GM21717 (cell line): ENCODE data around the gene DOCK10.
A peak's percentile ranks its signal among the peaks of the same experiment; 100 is the strongest.

ENCODE experiments used
- ATAC-seq: cut with Tn5 transposase; IDR thresholded peaks from one replicate; pipeline ENCODE4 v1.9.1; 2021; ENCODE audit warnings: mild to moderate bottlenecking, moderate library complexity; ENCODE audit not compliant: unreplicated experiment

DOCK10 gene

GRCh38 chr2:224982910-224983711, 59.2 kb downstream of the DOCK10 start:
- no peak for ATAC-seq

GRCh38 chr2:224982226-224982625, 60.0 kb downstream of the DOCK10 start:
- ATAC-seq = no peak

GRCh38 chr2:224976629-224977525, 65.4 kb downstream of the DOCK10 start:
- peak; percentile 43 for ATAC-seq

- ATAC-seq = no peak
Observed at GRCh38 chr2:224975761-224976160, 66.5 kb downstream of the DOCK10 start.

- peak; percentile 35 for ATAC-seq
Observed at GRCh38 chr2:224973112-224974016, 68.9 kb downstream of the DOCK10 start.

- ATAC-seq = peak; percentile 51
Observed at GRCh38 chr2:224971214-224971613, 71.1 kb downstream of the DOCK10 start.

GRCh38 chr2:224970311-224970710, 72.0 kb downstream of the DOCK10 start:
- ATAC-seq = peak; percentile 44

- peak; percentile 60 for ATAC-seq
Observed at GRCh38 chr2:224969633-224970260, 72.5 kb downstream of the DOCK10 start.

- no peak for ATAC-seq
Observed at GRCh38 chr2:224969095-224969494, 73.2 kb downstream of the DOCK10 start.

GRCh38 chr2:224968051-224968450, 74.2 kb downstream of the DOCK10 start:
- ATAC-seq = no peak

GRCh38 chr2:224966613-224967012, 75.7 kb downstream of the DOCK10 start:
- no peak for ATAC-seq

- no peak for ATAC-seq
Observed at GRCh38 chr2:224959556-224959955, 82.7 kb downstream of the DOCK10 start.

GRCh38 chr2:224958873-224959272, 83.4 kb downstream of the DOCK10 start:
- ATAC-seq = no peak

GRCh38 chr2:224958462-224958857, 83.8 kb downstream of the DOCK10 start:
- ATAC-seq = no peak

GRCh38 chr2:224957540-224958461, 84.5 kb downstream of the DOCK10 start:
- peak; percentile 90 for ATAC-seq

- ATAC-seq = no peak
Observed at GRCh38 chr2:224956706-224957105, 85.6 kb downstream of the DOCK10 start.

- ATAC-seq = no peak
Observed at GRCh38 chr2:224954980-224955379, 87.3 kb downstream of the DOCK10 start.

GRCh38 chr2:224952936-224953657, 89.2 kb downstream of the DOCK10 start:
- peak; percentile 61 for ATAC-seq
